ENCODE results near the gene ARAP1. TPM values are rescaled to one million over a fixed set of nuclear protein-coding genes. Genes with fewer than 3 reads are reported as not detected.

ARAP1 gene
- total RNA-seq, 4 donors from 2014 or later = 53.8 to 126 (median 88.8) TPM

GRCh38 chr11:72682858-72683243 lies 69.4 kb downstream of the ARAP1 start:
- DNase-seq (ENCODE audit: low spot score in 2 of 2) = no peak
- no peaks in the 10 kb centered on the region for H3K9me3 ChIP-seq
- H3K27ac ChIP-seq = no peak overlapping the region
- no peak for TF ChIP-seq EP300 (IDR thresholded peaks at IDR 0.05)
- peaks cover 14% of the 10 kb centered on the region for H3K27me3 ChIP-seq
- peaks cover 26% of the 10 kb centered on the region for H3K36me3 ChIP-seq
- 69% methylated on average over 4 of the region's 4 CpGs for WGBS
- H3K4me3 ChIP-seq = no peak overlapping the region
- H3K4me1 ChIP-seq = peaks cover 48% of the 10 kb centered on the region

GRCh38 chr11:72682238-72682857 lies 69.9 kb downstream of the ARAP1 start:
- WGBS = 79% methylated on average over 5 of the region's 5 CpGs
- H3K27ac ChIP-seq = no peak overlapping the region
- H3K27me3 ChIP-seq = peaks cover 19% of the 10 kb centered on the region
- peaks cover 22% of the 10 kb centered on the region for H3K36me3 ChIP-seq
- TF ChIP-seq POLR2AphosphoS5 (IDR thresholded peaks at IDR 0.05) = no peak
- no peak for TF ChIP-seq EP300 (IDR thresholded peaks at IDR 0.05)
- no peak for TF ChIP-seq POLR2A (IDR thresholded peaks at IDR 0.05)
- no peak for TF ChIP-seq CTCF (IDR thresholded peaks at IDR 0.05)
- H3K4me3 ChIP-seq = no peak overlapping the region
- peaks cover 45% of the 10 kb centered on the region for H3K4me1 ChIP-seq
- DNase-seq (ENCODE audit: low spot score in 2 of 2) = no peak
- no peaks in the 10 kb centered on the region for H3K9me3 ChIP-seq

GRCh38 chr11:72681226-72682153 lies 70.7 kb downstream of the ARAP1 start:
- 32% methylated on average over 17 of the region's 17 CpGs for WGBS
- no peak overlapping the region for H3K4me3 ChIP-seq
- peaks cover 13% of the 10 kb centered on the region for H3K36me3 ChIP-seq
- no peak overlapping the region for H3K27ac ChIP-seq
- TF ChIP-seq CTCF (IDR thresholded peaks at IDR 0.05) = no peak
- TF ChIP-seq POLR2AphosphoS5 (IDR thresholded peaks at IDR 0.05) = no peak
- TF ChIP-seq EP300 (IDR thresholded peaks at IDR 0.05) = no peak
- TF ChIP-seq POLR2A (IDR thresholded peaks at IDR 0.05) = no peak
- no peaks in the 10 kb centered on the region for H3K9me3 ChIP-seq
- DNase-seq (ENCODE audit: low spot score in 2 of 2) = no peak
- H3K4me1 ChIP-seq = peaks cover 44% of the 10 kb centered on the region
- peaks cover 27% of the 10 kb centered on the region for H3K27me3 ChIP-seq

GRCh38 chr11:72680624-72681158 lies 71.5 kb downstream of the ARAP1 start:
- peaks cover 38% of the 10 kb centered on the region for H3K4me1 ChIP-seq
- TF ChIP-seq EP300 (IDR thresholded peaks at IDR 0.05) (no peak), CTCF (IDR thresholded peaks at IDR 0.05) (no peak), POLR2AphosphoS5 (IDR thresholded peaks at IDR 0.05) (no peak), POLR2A (IDR thresholded peaks at IDR 0.05) (no peak)
- H3K36me3 ChIP-seq = peaks cover 7% of the 10 kb centered on the region
- H3K27me3 ChIP-seq = peaks cover 35% of the 10 kb centered on the region
- H3K27ac ChIP-seq = no peak overlapping the region
- no peaks in the 10 kb centered on the region for H3K9me3 ChIP-seq
- no peak overlapping the region for H3K4me3 ChIP-seq
- 64% methylated on average over 3 of the region's 6 CpGs for WGBS
- no peak for DNase-seq (ENCODE audit: low spot score in 2 of 2)

GRCh38 chr11:72679869-72680268 lies 72.3 kb downstream of the ARAP1 start:
- H3K4me3 ChIP-seq = no peak overlapping the region
- TF ChIP-seq POLR2AphosphoS5 (IDR thresholded peaks at IDR 0.05) (no peak), CTCF (IDR thresholded peaks at IDR 0.05) (no peak), POLR2A (IDR thresholded peaks at IDR 0.05) (no peak)
- 56% methylated on average over 4 of the region's 5 CpGs for WGBS
- no peak overlapping the region for H3K27ac ChIP-seq
- peaks cover 44% of the 10 kb centered on the region for H3K27me3 ChIP-seq
- H3K36me3 ChIP-seq = no peaks in the 10 kb centered on the region
- peaks cover 30% of the 10 kb centered on the region for H3K4me1 ChIP-seq
- no peaks in the 10 kb centered on the region for H3K9me3 ChIP-seq
- DNase-seq (ENCODE audit: low spot score in 2 of 2) = no peak

Measured in suprapubic skin (tissue), 4 donors.